Smooth muscle cell (in vitro differentiated cells): Measurements from ENCODE around the gene KLF11. TPM values are rescaled to one million over a fixed set of nuclear protein-coding genes. Genes with fewer than 3 reads are reported as not detected.

ENCODE experiments used
- DNase-seq: peaks from one replicate; lab custom pipeline; 2025; ENCODE audit not compliant: unreplicated experiment; lab: John Stamatoyannopoulos, UW
- H2AFZ ChIP-seq: fragments of 200-600 bp; sonication (generic); 2 replicates; pipeline ENCODE4 v1.6.0; 2016; ENCODE audit warnings: antibody characterized with exemption, low read depth, mild to moderate bottlenecking
- H3F3A ChIP-seq: fragments of 200-600 bp; sonication (generic); 2 replicates; pipeline ENCODE4 v1.6.0; 2017; ENCODE audit warnings: antibody characterized with exemption, low read depth
- H3K27ac ChIP-seq: fragments of 200-600 bp; sonication (generic); 2 replicates; pipeline ENCODE4 v1.5.1; 2016; ENCODE audit warnings: low read depth, mild to moderate bottlenecking
- H3K27me3 ChIP-seq: fragments of 200-600 bp; sonication (generic); 2 replicates; pipeline ENCODE4 v1.6.1; 2016; ENCODE audit warnings: low read depth, mild to moderate bottlenecking
- H3K36me3 ChIP-seq: fragments of 200-600 bp; sonication (generic); 2 replicates; pipeline ENCODE4 v1.5.1; 2016; ENCODE audit warnings: low read depth
- H3K4me1 ChIP-seq: fragments of 200-600 bp; sonication (generic); 2 replicates; pipeline ENCODE4 v1.5.1; 2016; ENCODE audit warnings: low read depth
- H3K4me2 ChIP-seq: fragments of 200-600 bp; sonication (generic); 2 replicates; pipeline ENCODE4 v1.6.0; 2016; ENCODE audit warnings: mild to moderate bottlenecking
- H3K4me3 ChIP-seq: fragments of 200-600 bp; sonication (generic); 2 replicates; pipeline ENCODE4 v1.5.1; 2016; ENCODE audit warnings: mild to moderate bottlenecking
- H3K79me2 ChIP-seq: fragments of 200-600 bp; sonication (generic); 2 replicates; pipeline ENCODE4 v1.6.0; 2016; ENCODE audit warnings: low read depth, mild to moderate bottlenecking
- H3K9ac ChIP-seq: fragments of 200-600 bp; sonication (generic); 2 replicates; pipeline ENCODE4 v1.6.0; 2016; ENCODE audit warnings: low read depth
- H3K9me3 ChIP-seq: fragments of 200-600 bp; sonication (generic); replicated peaks from 2 replicates; pipeline ENCODE4 v1.5.1; 2016; ENCODE audit warnings: low read depth
- H4K20me1 ChIP-seq: fragments of 200-600 bp; sonication (generic); 2 replicates; pipeline ENCODE4 v1.6.0; 2016; ENCODE audit warnings: low read depth
- WGBS: methylation state at CpG from one replicate; pipeline ENCODE4 v1.1.7; 2016; ENCODE audit warnings: low lambda C conversion rate; 5-methylcytosine and 5-hydroxymethylcytosine counted together
- polyA plus RNA-seq: library from polyadenylated mRNA; unstranded; fragments of >200 nt; fragmentation: Nextera tagmentation; extraction: Ambion mirVana; gene quantifications from 2 replicates; pipeline ENCODE4 v1.2.1, GENCODE V29; 2016
- total RNA-seq: library from RNA; depleted of rRNA; stranded (reverse); fragments of >200 nt; gene quantifications from 2 replicates; pipeline ENCODE4 v1.2.3, GENCODE V29; 2014
- TF ChIP-seq, protein P1 (sequence below): fragments of 200-600 bp; sonication (generic); IDR thresholded peaks from 2 replicates; pipeline ENCODE4 v1.5.1; 2017; ENCODE audit warnings: borderline replicate concordance, mild to moderate bottlenecking, antibody characterized with exemption; ENCODE audit not compliant: insufficient read depth, poor library complexity, severe bottlenecking

KLF11 gene
- total and polyA plus RNA-seq, 2 experiments from 2014 or later = 9.9 to 12.7 TPM

DNA sequence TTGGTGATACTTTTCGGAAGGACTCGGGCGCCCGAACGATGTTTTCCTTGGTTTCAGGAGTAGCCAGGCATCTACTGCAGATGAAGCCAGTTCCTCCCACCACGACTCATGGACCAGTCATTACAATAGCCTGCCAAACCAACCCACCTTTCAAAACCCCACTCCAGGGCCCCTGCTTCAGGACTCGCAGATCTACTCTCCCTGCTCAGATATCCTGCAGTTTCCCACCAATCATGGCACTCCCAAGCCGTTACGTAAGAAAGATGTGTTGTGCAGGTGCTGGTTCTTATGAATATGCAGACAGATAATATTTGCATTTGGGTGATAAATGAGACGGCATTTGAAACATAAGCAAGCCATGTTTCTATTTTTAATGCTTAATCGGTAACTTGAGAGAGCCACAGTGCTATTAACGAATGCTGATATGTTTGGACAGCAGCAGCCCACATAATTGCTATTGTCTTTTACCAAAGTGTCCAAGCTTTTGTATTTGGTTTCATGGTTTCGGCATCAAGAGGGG is 40.4 kb downstream of the KLF11 start:
- no peak overlapping the region for H3K9ac ChIP-seq
- peaks cover 8% of the 10 kb centered on the region for H3F3A ChIP-seq
- no peak overlapping the region for H3K4me2 ChIP-seq
- no peaks in the 10 kb centered on the region for H3K9me3 ChIP-seq
- DNase-seq = no peak
- H2AFZ ChIP-seq = no peak overlapping the region
- H4K20me1 ChIP-seq = no peaks in the 10 kb centered on the region
- peaks cover 17% of the 10 kb centered on the region for H3K27me3 ChIP-seq
- H3K27ac ChIP-seq = no peak overlapping the region
- no peaks in the 10 kb centered on the region for H3K4me1 ChIP-seq
- H3K79me2 ChIP-seq = no peaks in the 10 kb centered on the region
- H3K4me3 ChIP-seq = no peak overlapping the region
- H3K36me3 ChIP-seq = no peaks in the 10 kb centered on the region
- TF ChIP-seq, protein P1, sequence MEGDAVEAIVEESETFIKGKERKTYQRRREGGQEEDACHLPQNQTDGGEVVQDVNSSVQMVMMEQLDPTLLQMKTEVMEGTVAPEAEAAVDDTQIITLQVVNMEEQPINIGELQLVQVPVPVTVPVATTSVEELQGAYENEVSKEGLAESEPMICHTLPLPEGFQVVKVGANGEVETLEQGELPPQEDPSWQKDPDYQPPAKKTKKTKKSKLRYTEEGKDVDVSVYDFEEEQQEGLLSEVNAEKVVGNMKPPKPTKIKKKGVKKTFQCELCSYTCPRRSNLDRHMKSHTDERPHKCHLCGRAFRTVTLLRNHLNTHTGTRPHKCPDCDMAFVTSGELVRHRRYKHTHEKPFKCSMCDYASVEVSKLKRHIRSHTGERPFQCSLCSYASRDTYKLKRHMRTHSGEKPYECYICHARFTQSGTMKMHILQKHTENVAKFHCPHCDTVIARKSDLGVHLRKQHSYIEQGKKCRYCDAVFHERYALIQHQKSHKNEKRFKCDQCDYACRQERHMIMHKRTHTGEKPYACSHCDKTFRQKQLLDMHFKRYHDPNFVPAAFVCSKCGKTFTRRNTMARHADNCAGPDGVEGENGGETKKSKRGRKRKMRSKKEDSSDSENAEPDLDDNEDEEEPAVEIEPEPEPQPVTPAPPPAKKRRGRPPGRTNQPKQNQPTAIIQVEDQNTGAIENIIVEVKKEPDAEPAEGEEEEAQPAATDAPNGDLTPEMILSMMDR = no peak
- WGBS = 84% methylated on average over 13 of the region's 13 CpGs

GRCh38 chr2:10084223-10084865 is 41.0 kb downstream of the KLF11 start:
- Histone ChIP-seq H3K27ac (no peak overlapping the region), H3K4me3 (no peak overlapping the region), H2AFZ (no peak overlapping the region), H3F3A (peaks cover 5% of the 10 kb centered on the region), H3K4me2 (no peak overlapping the region), H3K9me3 (no peaks in the 10 kb centered on the region), H4K20me1 (no peaks in the 10 kb centered on the region), H3K4me1 (no peaks in the 10 kb centered on the region), H3K27me3 (peaks cover 18% of the 10 kb centered on the region), H3K79me2 (no peaks in the 10 kb centered on the region), H3K9ac (no peak overlapping the region), H3K36me3 (no peaks in the 10 kb centered on the region)
- no peak for DNase-seq
- WGBS = 57% methylated on average over 12 of the region's 12 CpGs
- TF ChIP-seq, protein P1 = no peak

DNA sequence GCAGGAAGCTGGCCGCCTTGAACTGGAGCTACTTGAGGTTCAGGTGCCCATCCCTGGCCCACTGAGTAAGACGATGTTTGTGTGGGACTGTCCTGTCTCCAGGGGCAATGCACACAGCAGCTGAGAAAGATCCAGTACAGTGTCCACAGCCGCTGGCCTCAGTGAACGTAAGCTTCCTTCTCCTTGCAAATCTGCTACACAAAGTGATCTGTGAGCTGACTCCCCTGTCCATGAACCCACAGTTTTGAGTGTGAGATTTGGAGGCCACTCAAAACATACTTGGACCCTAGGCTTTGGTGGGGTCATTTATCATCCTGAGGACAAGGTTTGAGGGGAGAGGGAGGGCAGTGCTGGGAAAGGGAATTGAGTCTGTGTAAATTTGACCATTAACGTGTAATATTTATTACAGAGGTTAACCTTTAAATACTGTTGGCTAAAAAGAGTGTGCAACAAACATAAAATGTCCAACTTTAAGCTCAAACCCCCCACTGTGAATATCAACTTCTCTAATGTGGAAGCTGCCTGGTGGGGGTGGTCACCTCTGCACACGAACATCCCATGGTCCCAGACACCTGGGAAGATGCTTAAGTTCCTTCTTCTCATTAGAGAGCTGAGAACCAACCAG is 41.8 kb downstream of the KLF11 start:
- no peaks in the 10 kb centered on the region for H3K36me3 ChIP-seq
- H3K79me2 ChIP-seq = no peaks in the 10 kb centered on the region
- peaks cover 4% of the 10 kb centered on the region for H3F3A ChIP-seq
- H3K4me2 ChIP-seq = no peak overlapping the region
- no peak overlapping the region for H3K27ac ChIP-seq
- H4K20me1 ChIP-seq = no peaks in the 10 kb centered on the region
- no peak overlapping the region for H3K9ac ChIP-seq
- DNase-seq = no peak
- no peaks in the 10 kb centered on the region for H3K4me1 ChIP-seq
- TF ChIP-seq, protein P1 = no peak
- no peaks in the 10 kb centered on the region for H3K9me3 ChIP-seq
- H3K4me3 ChIP-seq = no peak overlapping the region
- WGBS = 88% methylated on average over 6 of the region's 6 CpGs
- H3K27me3 ChIP-seq = peaks cover 25% of the 10 kb centered on the region
- no peak overlapping the region for H2AFZ ChIP-seq
